ENCODE results near the gene GRK2.
"Not testable (repeated sequence)": the region's sequence is repeated elsewhere in the genome, so short reads cannot be mapped to it uniquely, and the experiment has no call there.

The GRK2 gene

GRCh38 chr11:67317888-67318555 lies 51.7 kb downstream of the GRK2 start:
- no peak for DNase-seq (ENCODE audit: extremely low read depth, insufficient read length)
- TF ChIP-seq CTCF (IDR thresholded peaks at IDR 0.05; ENCODE audit: insufficient read depth, low read length, poor library complexity, severe bottlenecking), result no peak
- Histone ChIP-seq H3K36me3 (ENCODE audit: control insufficient read depth, insufficient read depth, low read length) (no peaks in the 10 kb centered on the region), H3K4me3 (replicated peaks; ENCODE audit: low read depth, low read length) (peak overlapping the region; percentile 87), H3K27me3 (replicated peaks; ENCODE audit: control insufficient read depth, insufficient read depth, low read length) (no peaks in the 10 kb centered on the region)

- not testable (repeated sequence) for H3K27me3 ChIP-seq (replicated peaks; ENCODE audit: control insufficient read depth, insufficient read depth, low read length); H3K36me3 ChIP-seq (ENCODE audit: control insufficient read depth, insufficient read depth, low read length); DNase-seq (ENCODE audit: extremely low read depth, insufficient read length); H3K4me3 ChIP-seq (replicated peaks; ENCODE audit: low read depth, low read length)
Observed at GRCh38 chr11:67318876-67319275, 52.6 kb downstream of the GRK2 start.

GRCh38 chr11:67320011-67320410 lies 53.7 kb downstream of the GRK2 start:
- Histone ChIP-seq H3K27me3 (replicated peaks; ENCODE audit: control insufficient read depth, insufficient read depth, low read length) (no peaks in the 10 kb centered on the region), H3K4me3 (replicated peaks; ENCODE audit: low read depth, low read length) (no peak overlapping the region), H3K36me3 (ENCODE audit: control insufficient read depth, insufficient read depth, low read length) (no peaks in the 10 kb centered on the region)
- no peak for TF ChIP-seq CTCF (IDR thresholded peaks at IDR 0.05; ENCODE audit: insufficient read depth, low read length, poor library complexity, severe bottlenecking)
- no peak for DNase-seq (ENCODE audit: extremely low read depth, insufficient read length)

GRCh38 chr11:67320691-67321090 lies 54.4 kb downstream of the GRK2 start:
- no peak for DNase-seq (ENCODE audit: extremely low read depth, insufficient read length)
- TF ChIP-seq CTCF (IDR thresholded peaks at IDR 0.05; ENCODE audit: insufficient read depth, low read length, poor library complexity, severe bottlenecking), result no peak
- Histone ChIP-seq H3K4me3 (replicated peaks; ENCODE audit: low read depth, low read length) (no peak overlapping the region), H3K36me3 (ENCODE audit: control insufficient read depth, insufficient read depth, low read length) (no peaks in the 10 kb centered on the region), H3K27me3 (replicated peaks; ENCODE audit: control insufficient read depth, insufficient read depth, low read length) (no peaks in the 10 kb centered on the region)

GRCh38 chr11:67321313-67321871 lies 55.1 kb downstream of the GRK2 start:
- Histone ChIP-seq H3K27me3 (replicated peaks; ENCODE audit: control insufficient read depth, insufficient read depth, low read length) (no peaks in the 10 kb centered on the region), H3K4me3 (replicated peaks; ENCODE audit: low read depth, low read length) (no peak overlapping the region), H3K36me3 (ENCODE audit: control insufficient read depth, insufficient read depth, low read length) (no peaks in the 10 kb centered on the region)
- DNase-seq (ENCODE audit: extremely low read depth, insufficient read length), result no peak
- no peak for TF ChIP-seq CTCF (IDR thresholded peaks at IDR 0.05; ENCODE audit: insufficient read depth, low read length, poor library complexity, severe bottlenecking)

GRCh38 chr11:67322049-67322448 lies 55.8 kb downstream of the GRK2 start:
- no peaks in the 10 kb centered on the region for H3K36me3 ChIP-seq (ENCODE audit: control insufficient read depth, insufficient read depth, low read length)
- no peaks in the 10 kb centered on the region for H3K27me3 ChIP-seq (replicated peaks; ENCODE audit: control insufficient read depth, insufficient read depth, low read length)
- TF ChIP-seq CTCF (IDR thresholded peaks at IDR 0.05; ENCODE audit: insufficient read depth, low read length, poor library complexity, severe bottlenecking), result no peak
- no peak for DNase-seq (ENCODE audit: extremely low read depth, insufficient read length)
- H3K4me3 ChIP-seq (replicated peaks; ENCODE audit: low read depth, low read length), result no peak overlapping the region
